ENCODE measurements around the gene OLFML1. TPM values are rescaled to one million over a fixed set of nuclear protein-coding genes. Genes with fewer than 3 reads are reported as not detected.

The OLFML1 gene
- total and polyA plus RNA-seq, 10 of the 15 experiments (the other 5 are each of a cell fraction or from before 2014, with no cell fraction given), result 0.04 to 0.71 (median 0.21) TPM; not detected in 6

DNA sequence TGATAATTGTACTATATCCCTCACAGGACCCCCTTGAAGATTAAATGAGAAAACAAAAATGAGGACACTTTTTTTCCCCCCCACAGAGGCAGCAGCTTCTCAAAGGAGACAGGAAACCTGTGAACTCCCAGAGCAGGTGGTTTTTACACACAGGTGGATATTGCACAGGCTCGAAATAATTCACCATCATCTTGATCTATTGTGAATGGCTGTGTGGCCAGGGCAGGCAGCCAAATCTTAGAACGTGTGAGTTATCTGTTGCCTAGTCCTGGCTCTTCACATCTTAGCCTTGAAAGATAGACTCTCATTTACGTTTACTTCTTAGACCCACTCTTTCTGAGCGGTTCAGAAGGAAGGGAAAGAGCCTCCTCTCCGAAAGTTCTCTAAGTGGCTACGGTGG is 52.0 kb downstream of the OLFML1 start:
- Histone ChIP-seq H3K79me2 (ENCODE audit: control insufficient read depth, insufficient read depth, low read length) (peaks cover 84% of the 10 kb centered on the region), H3K27ac (ENCODE audit: control insufficient read depth, insufficient read depth) (no peak overlapping the region), H3K27me3 (replicated peaks in 1 of 2; ENCODE audit: control insufficient read depth in 2 of 2, insufficient read depth in 2 of 2, low read length in 1 of 2) (no peaks in the 10 kb centered on the region), H4K20me1 (ENCODE audit: control insufficient read depth, insufficient read depth) (no peaks in the 10 kb centered on the region), H2AFZ (ENCODE audit: control insufficient read depth, low read depth, low read length) (no peak overlapping the region), H3K4me2 (ENCODE audit: control insufficient read depth, insufficient read depth) (no peak overlapping the region), H3K9ac (ENCODE audit: control insufficient read depth, insufficient read depth, low read length) (no peak overlapping the region), H3K4me1 (ENCODE audit: control insufficient read depth, insufficient read depth, low read length) (peaks cover 62% of the 10 kb centered on the region), H3K9me3 (replicated peaks; ENCODE audit: control insufficient read depth, insufficient read depth, low read length) (no peaks in the 10 kb centered on the region; the same call in 2 of the 3 replicates), H3K4me3 (no peak overlapping the region), H3K36me3 (ENCODE audit: control insufficient read depth in 2 of 2, insufficient read depth in 2 of 2, low read length in 1 of 2) (peaks cover 0 to 10% of the 10 kb centered on the region in 2 experiments; a peak in 1 of 4 replicates)
- ChIA-PET POLR2A (interaction anchor here (0.6 kb wide), 1 partner anchor 1784 kb away, joined by 6 read pairs; no protein-coding TSS in a partner anchor), SMC1A (ENCODE audit: uncharacterized antibody, unreplicated experiment) (interaction anchor here (1.0 to 4.2 kb wide), 2 partner anchors 16 to 49 kb away, joined by 5 to 21 read pairs; no protein-coding TSS in a partner anchor), RAD21 (ENCODE audit: unreplicated experiment) (no interaction called here), CTCF (interaction anchor here (0.7 to 1.8 kb wide), 6 partner anchors 11 to 102 kb away, joined by 3 to 7 read pairs (median 4); no protein-coding TSS in a partner anchor)
- ATAC-seq, result no peak
- intact Hi-C loops (cut with micrococcal nuclease; ENCODE audit: unreplicated experiment), result no loop called here
- BruUV-seq (replicated peaks), result no TSS peak
- no peak for FAIRE-seq
- no peak for DNase-seq (ENCODE audit: low read depth, low spot score)
- TF ChIP-seq SMAD5 (IDR thresholded peaks at IDR 0.05; ENCODE audit: low read depth) (no peak), RFX5 (IDR thresholded peaks at IDR 0.05; ENCODE audit: low read depth, low read length) (no peak), CREM (IDR thresholded peaks at IDR 0.05; ENCODE audit: low read depth) (no peak), ZZZ3 (IDR thresholded peaks at IDR 0.05; ENCODE audit: control insufficient read depth, insufficient read length, low read depth) (no peak), CEBPB (IDR thresholded peaks at IDR 0.05; ENCODE audit: borderline replicate concordance in 1 of 2, low read depth in 2 of 2, low read length in 2 of 2) (no peak), IRF4 (IDR thresholded peaks at IDR 0.05; ENCODE audit: low read depth, low read length) (no peak), CBX3 (IDR thresholded peaks at IDR 0.05; ENCODE audit: borderline replicate concordance, low read depth) (no peak)
- TF ChIP-seq, protein P1, sequence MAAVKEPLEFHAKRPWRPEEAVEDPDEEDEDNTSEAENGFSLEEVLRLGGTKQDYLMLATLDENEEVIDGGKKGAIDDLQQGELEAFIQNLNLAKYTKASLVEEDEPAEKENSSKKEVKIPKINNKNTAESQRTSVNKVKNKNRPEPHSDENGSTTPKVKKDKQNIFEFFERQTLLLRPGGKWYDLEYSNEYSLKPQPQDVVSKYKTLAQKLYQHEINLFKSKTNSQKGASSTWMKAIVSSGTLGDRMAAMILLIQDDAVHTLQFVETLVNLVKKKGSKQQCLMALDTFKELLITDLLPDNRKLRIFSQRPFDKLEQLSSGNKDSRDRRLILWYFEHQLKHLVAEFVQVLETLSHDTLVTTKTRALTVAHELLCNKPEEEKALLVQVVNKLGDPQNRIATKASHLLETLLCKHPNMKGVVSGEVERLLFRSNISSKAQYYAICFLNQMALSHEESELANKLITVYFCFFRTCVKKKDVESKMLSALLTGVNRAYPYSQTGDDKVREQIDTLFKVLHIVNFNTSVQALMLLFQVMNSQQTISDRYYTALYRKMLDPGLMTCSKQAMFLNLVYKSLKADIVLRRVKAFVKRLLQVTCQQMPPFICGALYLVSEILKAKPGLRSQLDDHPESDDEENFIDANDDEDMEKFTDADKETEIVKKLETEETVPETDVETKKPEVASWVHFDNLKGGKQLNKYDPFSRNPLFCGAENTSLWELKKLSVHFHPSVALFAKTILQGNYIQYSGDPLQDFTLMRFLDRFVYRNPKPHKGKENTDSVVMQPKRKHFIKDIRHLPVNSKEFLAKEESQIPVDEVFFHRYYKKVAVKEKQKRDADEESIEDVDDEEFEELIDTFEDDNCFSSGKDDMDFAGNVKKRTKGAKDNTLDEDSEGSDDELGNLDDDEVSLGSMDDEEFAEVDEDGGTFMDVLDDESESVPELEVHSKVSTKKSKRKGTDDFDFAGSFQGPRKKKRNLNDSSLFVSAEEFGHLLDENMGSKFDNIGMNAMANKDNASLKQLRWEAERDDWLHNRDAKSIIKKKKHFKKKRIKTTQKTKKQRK (IDR thresholded peaks at IDR 0.05; ENCODE audit: low read depth, low read length), result no peak
- WGBS (ENCODE audit: insufficient coverage, insufficient replicate concordance, low lambda C conversion rate, missing lambda C conversion rate), result 95% methylated on average over 6 of the region's 6 CpGs
- in situ Hi-C loops (cut with MboI), result no loop called here
